AG04450 (cell line): ENCODE measurements around the gene INPP5B. TPM values are rescaled to one million over a fixed set of nuclear protein-coding genes. Genes with fewer than 3 reads are reported as not detected.

Experiments used
- CTCF ChIA-PET: fragments of 300-600, 350-600 bp; formaldehyde crosslinking; extraction: SDS; loops from one replicate; lab custom pipeline; 2022; ENCODE audit warnings: antibody characterized with exemption, inconsistent platforms; lab: Charles Lee
- POLR2A ChIA-PET: fragments of 350-600 bp; formaldehyde crosslinking; extraction: SDS; loops from one replicate; lab custom pipeline; 2021; ENCODE audit warnings: antibody characterized with exemption, inconsistent platforms; lab: Yijun Ruan, JAX
- DNase-seq: peaks from one replicate; pipeline ENCODE4 v3.0.0-alpha.2; 2011; ENCODE audit warnings: low read depth, low spot score
- H3K27ac ChIP-seq: one replicate; pipeline ENCODE4 v1.5.1; 2012; ENCODE audit warnings: low read depth, low read length, control low read depth
- H3K27me3 ChIP-seq: one replicate; pipeline ENCODE4 v1.6.0; 2012; ENCODE audit warnings: low read length; ENCODE audit not compliant: control insufficient read depth, insufficient read depth
- H3K4me3 ChIP-seq: 2 replicates; pipeline ENCODE4 v1.5.1; 2011; ENCODE audit warnings: mild to moderate bottlenecking, low read depth, low read length, control low read depth
- H3K9me3 ChIP-seq: 2 replicates; pipeline ENCODE4 v1.5.1; 2012; ENCODE audit warnings: low read length; ENCODE audit not compliant: control insufficient read depth, insufficient read depth
- polyA plus RNA-seq: library from polyadenylated mRNA; depleted of rRNA; stranded (reverse); fragments of >200 nt; gene quantifications from 2 replicates; pipeline ENCODE4 v1.2.3, GENCODE V29; 2011
- TF ChIP-seq, protein P1 (sequence below): IDR thresholded peaks from 2 replicates; pipeline ENCODE4 v1.5.1; 2011; ENCODE audit warnings: low read depth, low read length, control low read depth, inconsistent platforms

Gene INPP5B
- polyA plus RNA-seq, 1 experiment = 21.9 TPM

DNA sequence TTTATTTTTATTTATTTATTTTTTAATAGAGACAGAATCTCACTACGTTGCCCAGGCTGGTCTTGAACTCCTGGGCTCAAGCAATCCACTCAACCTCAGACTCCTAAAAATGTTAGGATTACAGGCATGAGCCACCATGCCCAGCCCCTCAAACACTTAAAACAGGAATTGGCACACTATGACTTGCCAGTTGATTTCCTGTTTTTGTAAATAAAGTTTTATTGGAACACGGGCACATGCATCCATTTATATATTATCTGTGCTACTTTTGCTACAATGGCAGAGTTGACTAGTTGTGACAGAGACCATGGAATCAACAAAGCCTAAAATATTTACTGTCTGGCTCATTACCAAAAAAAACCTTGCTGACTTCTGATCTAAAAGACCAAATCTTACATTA is 122.9 kb downstream of the INPP5B start:
- ChIA-PET CTCF (no interaction called here), POLR2A (interaction anchor here (2.5 kb wide), 1 partner anchor 16 kb away, joined by 13 read pairs; the partner anchor contains the start of genes C1orf122 and YRDC)
- H3K4me3 ChIP-seq = no peak overlapping the region
- H3K27ac ChIP-seq = no peak overlapping the region
- no peak for DNase-seq
- no peaks in the 10 kb centered on the region for H3K27me3 ChIP-seq
- no peaks in the 10 kb centered on the region for H3K9me3 ChIP-seq
- TF ChIP-seq, protein P1, sequence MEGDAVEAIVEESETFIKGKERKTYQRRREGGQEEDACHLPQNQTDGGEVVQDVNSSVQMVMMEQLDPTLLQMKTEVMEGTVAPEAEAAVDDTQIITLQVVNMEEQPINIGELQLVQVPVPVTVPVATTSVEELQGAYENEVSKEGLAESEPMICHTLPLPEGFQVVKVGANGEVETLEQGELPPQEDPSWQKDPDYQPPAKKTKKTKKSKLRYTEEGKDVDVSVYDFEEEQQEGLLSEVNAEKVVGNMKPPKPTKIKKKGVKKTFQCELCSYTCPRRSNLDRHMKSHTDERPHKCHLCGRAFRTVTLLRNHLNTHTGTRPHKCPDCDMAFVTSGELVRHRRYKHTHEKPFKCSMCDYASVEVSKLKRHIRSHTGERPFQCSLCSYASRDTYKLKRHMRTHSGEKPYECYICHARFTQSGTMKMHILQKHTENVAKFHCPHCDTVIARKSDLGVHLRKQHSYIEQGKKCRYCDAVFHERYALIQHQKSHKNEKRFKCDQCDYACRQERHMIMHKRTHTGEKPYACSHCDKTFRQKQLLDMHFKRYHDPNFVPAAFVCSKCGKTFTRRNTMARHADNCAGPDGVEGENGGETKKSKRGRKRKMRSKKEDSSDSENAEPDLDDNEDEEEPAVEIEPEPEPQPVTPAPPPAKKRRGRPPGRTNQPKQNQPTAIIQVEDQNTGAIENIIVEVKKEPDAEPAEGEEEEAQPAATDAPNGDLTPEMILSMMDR = no peak

DNA sequence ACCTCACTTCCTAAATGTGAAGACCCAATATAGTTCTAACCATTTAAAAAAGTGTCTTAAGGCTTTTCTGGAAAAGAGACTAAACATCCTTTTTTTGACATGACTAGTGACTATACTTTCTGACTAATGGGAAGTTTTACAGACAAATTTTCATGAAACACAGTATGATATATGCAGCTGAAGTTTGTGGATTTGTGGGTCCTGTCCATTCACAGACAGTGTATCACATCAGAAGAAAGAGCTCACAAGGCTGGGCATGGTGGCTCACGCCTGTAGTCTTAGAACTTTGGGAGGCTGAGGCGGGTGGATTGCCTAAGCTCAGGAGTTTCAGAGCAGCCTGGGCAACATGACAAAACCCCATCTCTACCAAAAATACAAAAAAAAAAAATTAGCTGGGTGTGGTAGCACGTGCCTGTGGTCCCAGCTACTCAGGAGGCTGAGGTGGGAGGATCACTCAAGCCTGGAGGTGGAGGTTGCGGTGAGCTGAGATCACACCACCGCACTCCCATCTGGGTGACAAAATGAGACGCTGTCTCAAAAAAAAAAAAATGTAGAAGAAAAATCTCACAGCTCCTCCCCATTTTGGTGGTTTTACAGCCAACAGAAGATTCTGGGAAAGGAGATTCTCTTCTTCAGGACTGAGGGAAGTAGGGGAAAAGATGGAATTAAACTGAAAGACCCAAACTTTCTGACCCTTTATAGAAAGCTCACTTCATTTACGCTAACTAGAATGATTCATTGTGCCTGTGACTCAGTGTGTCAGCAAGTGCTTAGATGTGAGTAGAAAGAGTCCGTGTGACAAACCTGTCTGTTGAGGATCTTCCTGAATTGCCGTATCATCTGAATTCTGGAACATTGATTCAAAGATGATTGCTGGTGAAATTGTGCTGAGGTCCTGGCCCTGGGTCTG is 123.7 kb downstream of the INPP5B start:
- ChIA-PET POLR2A (interaction anchor here (2.5 kb wide), 1 partner anchor 15 kb away, joined by 13 read pairs; the partner anchor contains the start of genes C1orf122 and YRDC), CTCF (interaction anchor here (0.8 to 2.5 kb wide), 5 partner anchors 10 to 220 kb away, joined by 4 to 19 read pairs (median 4); no protein-coding TSS in a partner anchor)
- Histone ChIP-seq H3K9me3 (no peaks in the 10 kb centered on the region), H3K27me3 (no peaks in the 10 kb centered on the region), H3K4me3 (no peak overlapping the region), H3K27ac (no peak overlapping the region)
- DNase-seq = no peak
- TF ChIP-seq, protein P1 = no peak

DNA sequence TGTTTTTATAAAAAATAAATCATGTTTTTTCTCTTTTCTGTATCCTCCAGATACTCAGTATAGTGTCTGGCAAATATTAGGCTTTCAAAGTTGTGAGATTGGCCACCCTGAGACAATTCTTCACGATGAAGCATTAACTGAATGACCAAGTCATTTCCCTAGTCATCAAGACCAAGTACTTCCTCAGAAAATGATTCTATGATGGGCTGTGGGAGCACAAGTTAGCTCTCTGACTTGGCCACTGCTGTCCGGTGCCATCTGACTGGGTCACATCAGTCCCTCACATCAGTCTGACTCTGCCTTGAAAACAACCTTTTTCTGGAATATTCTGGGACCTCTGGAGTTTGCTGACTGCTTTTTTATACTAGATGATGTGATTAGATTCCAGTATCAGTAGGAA is 125.4 kb downstream of the INPP5B start:
- ChIA-PET POLR2A (interaction anchor here (2.5 kb wide), 1 partner anchor 13 kb away, joined by 13 read pairs; the partner anchor contains the start of genes C1orf122 and YRDC), CTCF (interaction anchor here (0.6 to 2.5 kb wide), 4 partner anchors 10 to 218 kb away, joined by 4 to 19 read pairs (median 5); partner anchors contain the start of gene YRDC)
- TF ChIP-seq, protein P1 = no peak
- no peaks in the 10 kb centered on the region for H3K9me3 ChIP-seq
- H3K4me3 ChIP-seq = no peak overlapping the region
- H3K27me3 ChIP-seq = no peaks in the 10 kb centered on the region
- H3K27ac ChIP-seq = no peak overlapping the region
- no peak for DNase-seq

DNA sequence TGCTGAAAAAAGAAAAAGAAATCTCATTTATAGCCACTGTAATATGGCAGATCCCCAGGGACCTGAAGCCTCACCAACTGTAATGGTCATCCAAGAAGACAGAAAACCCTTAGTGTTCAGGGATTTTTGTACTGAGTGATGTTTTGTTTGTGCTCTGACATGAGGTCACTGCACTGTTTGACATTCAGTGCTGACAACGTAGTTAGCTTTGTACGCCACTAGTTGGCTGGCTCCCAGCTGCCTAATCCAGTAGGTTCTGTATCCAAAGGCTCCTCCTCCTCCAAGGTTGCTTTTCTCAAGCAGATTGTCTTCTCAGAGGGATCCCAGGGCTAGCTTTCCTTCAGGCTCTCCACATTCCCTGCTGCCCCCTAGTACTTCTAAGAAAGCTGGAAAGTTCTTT is 129.4 kb downstream of the INPP5B start:
- POLR2A ChIA-PET = no interaction called here

More for the DNA sequence above, 129.4 kb downstream of the INPP5B start:
- no peak for DNase-seq
- CTCF ChIA-PET = interaction anchor here (1.4 to 3.4 kb wide), 2 partner anchors 17 to 42 kb away, joined by 3 to 13 read pairs; partner anchors contain the start of gene MTF1
- no peaks in the 10 kb centered on the region for H3K9me3 ChIP-seq
- H3K27ac ChIP-seq = no peak overlapping the region
- no peak overlapping the region for H3K4me3 ChIP-seq
- no peaks in the 10 kb centered on the region for H3K27me3 ChIP-seq
- TF ChIP-seq, protein P1 = no peak
